GM18861 (cell line): ENCODE data around the gene DYNLT4.

Source experiments
- ATAC-seq: cut with Tn5 transposase; IDR thresholded peaks from one replicate; pipeline ENCODE4 v1.9.1; 2021; ENCODE audit not compliant: unreplicated experiment

The DYNLT4 gene

DNA sequence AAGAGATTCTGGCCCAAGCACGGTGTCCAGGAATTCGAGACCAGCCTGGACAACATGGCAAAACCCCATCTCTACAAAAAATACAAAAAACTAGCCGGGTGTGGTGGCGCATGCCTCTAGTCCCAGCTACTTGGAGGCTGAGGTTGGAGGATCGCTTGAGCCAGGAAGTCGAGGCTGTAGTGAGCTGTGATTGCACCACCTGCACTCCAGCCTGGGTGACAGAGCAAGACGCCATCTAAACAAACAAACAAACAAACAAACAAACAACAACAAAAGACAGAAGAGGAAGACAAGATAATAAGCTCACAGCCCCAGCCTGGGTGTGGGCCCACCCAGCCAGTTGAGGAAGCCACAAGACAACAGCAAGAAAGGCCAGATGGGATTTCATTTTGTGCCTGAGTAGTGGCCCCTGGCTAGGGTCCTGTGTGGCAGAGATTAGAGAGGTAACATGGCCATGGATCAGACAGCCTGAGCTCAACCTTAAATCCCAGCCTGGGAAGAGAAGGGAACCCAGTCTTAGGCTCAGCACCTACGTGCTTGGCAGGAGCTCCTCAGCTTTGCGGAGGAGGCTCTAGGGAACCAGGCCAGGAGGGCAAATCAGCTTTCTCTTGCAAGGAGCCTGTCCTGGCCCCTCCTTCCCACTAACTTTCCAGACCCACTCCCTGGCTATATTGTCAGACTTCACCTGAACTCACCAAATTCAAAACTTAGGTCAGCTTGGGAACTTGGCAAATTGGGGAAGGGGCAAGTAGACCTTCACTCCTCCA, 14.2 kb downstream of the DYNLT4 start:
- ATAC-seq = no peak

- ATAC-seq = no peak
These were observed 16.0 kb downstream of the DYNLT4 start for GRCh38 chr1:44790968-44791801.

DNA sequence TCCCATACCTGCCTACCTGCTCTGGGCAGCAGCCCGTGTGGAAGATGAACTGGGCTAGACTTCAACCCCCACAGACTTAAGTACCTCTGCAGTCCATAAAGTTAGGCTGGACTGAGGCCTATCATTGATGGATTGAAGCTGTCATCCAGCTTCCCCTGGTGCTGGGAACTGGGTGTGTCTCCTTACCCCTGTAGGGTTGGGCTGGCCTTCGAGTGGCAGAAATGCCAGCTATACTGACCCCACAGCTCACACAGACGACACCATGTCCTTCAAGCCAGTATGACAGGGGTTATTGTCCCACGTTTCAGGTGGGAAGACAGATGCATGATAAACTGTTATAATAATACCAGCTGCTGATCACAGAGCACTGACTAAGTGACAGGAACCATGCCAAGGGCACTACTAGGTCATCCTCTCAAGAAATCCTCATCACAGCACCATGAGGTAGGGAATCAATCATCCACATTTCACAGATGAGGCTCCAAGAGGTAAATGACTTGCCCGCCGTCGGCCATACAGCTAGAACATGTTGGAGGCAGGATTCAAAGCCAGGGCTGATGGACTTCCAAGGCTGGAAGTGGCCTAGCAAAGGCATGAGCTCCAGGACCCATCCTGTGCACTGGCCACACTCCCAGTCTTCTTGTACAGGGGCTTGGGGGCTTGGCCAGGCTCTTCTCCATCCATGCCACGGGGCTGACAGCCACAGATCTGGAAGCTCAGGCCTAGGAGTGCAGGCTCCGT, 18.9 kb downstream of the DYNLT4 start, which contains the start of gene BEST4:
BEST4 (minus strand) TSS at position 51 of the 741 bp plus-strand sequence. CDS start 465 bp downstream, outside the sequence.
- ATAC-seq = no peak

GRCh38 chr1:44787506-44787905, 19.6 kb downstream of the DYNLT4 start:
- no peak for ATAC-seq

GRCh38 chr1:44786841-44787426, 20.2 kb downstream of the DYNLT4 start:
- no peak for ATAC-seq

DNA sequence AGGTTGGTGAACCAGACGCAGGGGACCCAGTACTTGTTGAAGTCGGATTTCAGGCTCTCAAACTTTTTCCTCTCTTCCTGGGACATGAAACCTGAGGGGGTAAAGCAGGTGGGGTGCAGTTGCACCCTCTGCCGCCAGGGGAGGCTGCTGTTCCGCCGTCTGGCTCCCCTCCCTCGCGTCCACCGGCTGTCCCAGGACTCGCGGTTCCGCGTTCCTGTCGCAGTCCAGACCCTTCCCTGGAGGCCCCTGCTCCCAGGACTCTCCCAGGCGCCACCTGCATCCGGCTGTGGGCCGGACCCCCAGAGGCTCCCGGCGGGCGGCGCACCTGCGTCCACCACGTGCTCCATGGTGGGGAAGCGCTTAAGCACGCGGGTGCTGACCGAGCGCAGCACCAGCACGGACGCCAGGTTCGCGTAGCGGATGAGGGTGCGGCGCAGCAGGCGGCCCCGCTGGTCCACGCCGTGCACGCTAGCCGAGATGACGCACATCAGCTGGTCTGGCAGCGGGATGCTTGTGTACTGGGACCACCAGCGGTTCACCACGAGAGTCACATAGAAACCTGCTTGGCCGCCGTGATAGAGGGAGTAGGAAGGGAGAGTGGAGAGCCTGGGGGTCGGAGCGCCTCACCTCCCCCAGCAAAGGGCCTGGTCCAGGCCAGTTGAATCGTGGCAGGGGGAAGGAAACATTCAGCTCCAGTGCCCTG, 20.9 kb downstream of the DYNLT4 start:
- ATAC-seq = no peak

DNA sequence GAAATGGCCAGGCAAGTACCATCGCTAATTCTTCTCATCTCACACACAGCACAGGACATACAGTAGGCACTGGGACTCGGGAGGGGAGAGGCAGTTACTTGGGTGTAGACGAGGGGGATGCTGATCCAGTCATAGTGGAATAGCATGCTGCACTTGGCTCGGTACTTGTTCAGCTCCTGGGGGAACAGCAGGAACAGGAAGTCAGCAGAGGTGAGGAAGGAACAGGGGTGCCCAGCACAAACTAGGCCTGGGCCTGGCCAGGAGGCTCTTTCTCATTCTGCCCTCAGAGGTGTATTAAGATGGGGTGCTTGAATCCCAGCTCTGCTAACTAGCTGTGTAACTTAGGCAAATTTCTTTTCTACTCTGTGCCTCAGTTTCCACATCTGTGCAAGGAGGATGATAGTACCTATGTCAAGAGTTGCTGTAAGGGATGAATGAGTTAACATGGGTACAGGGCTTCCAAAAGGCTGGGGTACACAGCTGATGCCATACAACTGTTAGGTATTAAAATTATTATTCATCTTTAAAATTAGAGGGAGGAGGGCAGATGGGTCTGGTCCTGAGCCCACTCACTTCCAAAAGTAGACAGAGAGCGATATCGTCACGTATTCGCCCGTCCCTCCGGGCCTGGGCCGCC, 21.5 kb downstream of the DYNLT4 start:
- ATAC-seq = no peak

GRCh38 chr1:44785029-44785380, 22.1 kb downstream of the DYNLT4 start:
- ATAC-seq = no peak

DNA sequence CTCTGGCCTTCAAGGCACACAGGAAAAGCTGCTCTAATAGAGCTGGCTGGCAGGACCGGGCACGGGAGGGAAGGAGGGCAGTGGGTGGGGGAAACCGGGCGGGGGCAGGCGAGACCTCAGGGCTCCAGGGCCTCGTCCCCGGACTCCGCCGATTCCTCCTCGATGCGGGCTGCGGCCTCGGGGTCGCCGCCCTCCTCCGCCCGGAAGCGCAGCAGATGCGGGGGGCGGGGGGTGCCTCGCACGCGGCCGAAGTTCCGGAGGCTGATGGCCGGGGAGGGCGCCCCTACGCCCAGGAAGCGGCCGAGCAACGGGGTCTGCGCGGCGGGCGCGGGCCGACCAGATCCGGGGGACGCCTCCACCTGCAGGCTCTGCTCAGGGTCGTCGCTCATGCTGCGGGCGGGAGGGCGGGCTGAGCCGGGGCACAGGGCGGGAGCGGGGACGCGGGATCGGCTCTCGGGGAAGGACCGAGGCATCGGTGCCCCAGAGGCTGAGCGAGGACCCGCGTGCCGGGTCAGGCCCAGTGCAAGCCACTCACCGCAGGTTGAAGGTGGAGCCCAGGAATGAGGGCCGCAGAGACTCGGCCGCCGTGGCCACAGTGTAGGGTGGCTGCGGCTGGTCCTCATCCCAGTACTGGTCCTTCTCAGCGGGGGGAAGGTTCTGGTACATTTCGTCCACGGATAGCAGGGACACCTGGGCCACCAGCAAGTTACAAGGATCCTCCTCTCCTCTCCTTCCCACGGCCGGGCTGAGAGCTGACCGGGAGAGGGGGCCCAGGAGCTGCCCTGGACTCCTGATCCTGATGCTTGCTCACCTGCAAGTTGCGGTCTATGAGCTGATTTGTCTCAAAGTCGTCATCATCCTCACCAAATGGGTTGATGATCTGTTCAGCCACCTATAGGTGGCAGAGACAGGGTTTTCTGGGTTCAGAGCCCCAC, 22.8 kb downstream of the DYNLT4 start:
- ATAC-seq = no peak

GRCh38 chr1:44783697-44784093, 23.5 kb downstream of the DYNLT4 start:
- ATAC-seq = no peak

GRCh38 chr1:44780583-44781121, 26.5 kb downstream of the DYNLT4 start:
- ATAC-seq = no peak

- ATAC-seq = no peak
These were observed 28.2 kb downstream of the DYNLT4 start for GRCh38 chr1:44778705-44779576.

DNA sequence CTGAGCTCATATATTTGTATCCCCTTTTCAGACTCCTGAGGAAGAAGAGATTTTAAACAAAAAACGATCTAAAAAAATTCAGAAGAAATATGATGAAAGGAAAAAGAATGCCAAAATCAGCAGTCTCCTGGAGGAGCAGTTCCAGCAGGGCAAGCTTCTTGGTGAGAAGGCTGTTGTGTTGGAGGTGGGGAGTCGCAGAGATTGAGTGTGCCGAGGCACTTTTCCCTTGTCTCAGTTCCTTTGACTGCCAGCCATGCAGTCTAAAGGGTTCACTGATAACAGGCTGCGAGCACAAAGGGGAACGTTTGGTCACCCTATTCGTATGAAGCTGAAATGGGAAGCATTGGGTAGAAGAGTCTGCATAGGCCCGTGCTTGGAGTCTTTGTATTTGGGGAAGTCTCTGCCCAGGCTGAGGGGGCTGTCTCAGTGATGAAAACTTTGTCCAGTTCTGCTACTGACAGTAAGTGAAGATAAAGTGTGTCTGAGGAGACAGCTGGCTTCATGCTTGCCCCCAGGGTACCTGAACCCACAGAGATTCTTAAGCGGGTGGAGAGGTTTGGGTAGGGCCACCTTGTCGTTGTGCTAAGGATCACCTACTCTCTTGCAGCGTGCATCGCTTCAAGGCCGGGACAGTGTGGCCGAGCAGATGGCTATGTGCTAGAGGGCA, 29.0 kb downstream of the DYNLT4 start:
- ATAC-seq = no peak

GRCh38 chr1:44777547-44777946, 29.6 kb downstream of the DYNLT4 start:
- no peak for ATAC-seq

GRCh38 chr1:44776730-44777068, 30.5 kb downstream of the DYNLT4 start:
- ATAC-seq = no peak

DNA sequence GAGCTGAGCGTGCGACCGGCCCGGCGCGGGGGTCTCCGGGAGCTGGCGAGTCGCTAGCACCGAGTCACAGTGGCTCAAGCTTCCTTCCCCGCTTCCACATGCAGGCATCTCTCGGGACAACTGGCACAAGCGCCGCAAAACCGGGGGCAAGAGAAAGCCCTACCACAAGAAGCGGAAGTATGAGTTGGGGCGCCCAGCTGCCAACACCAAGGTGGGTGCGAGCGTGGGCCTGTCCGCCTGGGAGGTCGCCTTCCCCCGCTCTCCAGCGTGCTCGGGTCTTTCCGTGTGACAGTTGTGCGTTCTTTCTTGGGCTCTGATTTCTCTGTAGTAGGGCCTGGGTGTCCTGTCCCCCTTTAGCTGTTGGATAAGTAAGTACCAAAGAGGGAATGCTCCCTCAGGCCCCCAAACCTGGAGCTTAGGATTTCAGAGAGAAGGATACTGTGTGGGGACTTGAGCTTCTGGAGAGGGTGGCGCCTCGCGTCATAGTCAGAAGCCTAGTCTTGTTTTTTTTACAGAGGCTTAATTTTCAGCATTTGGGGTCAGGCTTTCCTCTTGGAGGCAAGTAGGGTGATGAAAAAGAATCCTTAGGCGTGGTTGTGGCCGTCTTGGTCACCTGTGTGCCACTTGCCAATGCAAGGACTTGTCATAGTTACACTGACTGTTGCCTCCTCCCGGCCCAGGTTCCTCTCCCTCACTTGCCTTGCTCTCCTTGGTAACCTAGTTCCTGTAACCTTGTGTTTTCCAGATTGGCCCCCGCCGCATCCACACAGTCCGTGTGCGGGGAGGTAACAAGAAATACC, 31.0 kb downstream of the DYNLT4 start:
- ATAC-seq = no peak
